HEK293T (cell line): Measurements from ENCODE around the gene GREB1L.

ENCODE experiments used
- BHLHE40 ChIP-seq: fragments of 450-650 bp; IDR thresholded peaks from 2 replicates; pipeline ENCODE4 v1.6.1; 2016; ENCODE audit warnings: mild to moderate bottlenecking, moderate library complexity, borderline replicate concordance
- FOXA1 ChIP-seq: fragments of 450-650 bp; IDR thresholded peaks from 2 replicates; pipeline ENCODE4 v1.6.1; 2016; ENCODE audit warnings: mild to moderate bottlenecking
- FOXM1 ChIP-seq: fragments of 450-650 bp; IDR thresholded peaks from 2 replicates; pipeline ENCODE4 v1.6.1; 2017; ENCODE audit warnings: mild to moderate bottlenecking, borderline replicate concordance
- SP1 ChIP-seq: fragments of 450-650 bp; IDR thresholded peaks from 2 replicates; pipeline ENCODE4 v1.6.1; 2017
- TARDBP ChIP-seq: fragments of 450-650 bp; IDR thresholded peaks from 2 replicates; pipeline ENCODE4 v1.6.1; 2016

- TF ChIP-seq FOXA1 (no peak), BHLHE40 (no peak), FOXM1 (no peak), SP1 (no peak), TARDBP (no peak)
Observed at GRCh38 chr18:21461460-21461859, 219.4 kb downstream of the GREB1L start.
